ENCODE results near the gene P2RX6.

DNA sequence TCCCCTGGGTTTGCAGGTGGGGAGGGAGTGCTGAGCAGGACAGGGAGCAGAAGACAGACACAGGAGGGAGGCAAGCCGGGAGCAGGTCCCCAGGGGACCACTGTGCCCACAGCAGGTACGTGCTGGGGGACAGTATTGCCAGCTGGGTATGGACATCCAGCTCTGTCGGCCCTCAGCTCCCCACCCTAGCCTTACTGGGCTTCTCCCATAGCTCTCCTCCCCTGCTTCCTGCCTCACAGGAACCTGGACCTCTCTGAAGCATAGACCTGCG lies 40.5 kb downstream of the P2RX6 start:
- TF ChIP-seq POLR2A (IDR thresholded peaks at IDR 0.05; ENCODE audit: low read depth, low read length) (no peak), TAF1 (IDR thresholded peaks at IDR 0.05; ENCODE audit: low read depth, low read length) (no peak), POLR2AphosphoS5 (IDR thresholded peaks at IDR 0.05; ENCODE audit: low read depth, low read length) (no peak), SPI1 (IDR thresholded peaks at IDR 0.05; ENCODE audit: low read depth, low read length) (no peak), POU2F2 (IDR thresholded peaks at IDR 0.05; ENCODE audit: low read depth, low read length) (no peak)
